HEK293T (cell line): Measurements from ENCODE around the gene LINC01488.

Experiments used
- CTCF ChIA-PET: fragments of 350-600 bp; formaldehyde crosslinking; extraction: SDS; loops from one replicate; lab custom pipeline; 2021; ENCODE audit warnings: antibody characterized with exemption, inconsistent platforms; lab: Yijun Ruan, JAX
- POLR2A ChIA-PET: fragments of 350-600 bp; formaldehyde crosslinking; extraction: SDS; loops from one replicate; lab custom pipeline; 2020; ENCODE audit warnings: antibody characterized with exemption, inconsistent platforms; lab: Yijun Ruan, JAX
- DNase-seq: peaks from one replicate; pipeline ENCODE4 v3.0.0; 2012; ENCODE audit warnings: mixed read lengths; ENCODE audit errors: extremely low spot score
- ARNT ChIP-seq: fragments of 450-650 bp; IDR thresholded peaks from 2 replicates; pipeline ENCODE4 v1.6.1; 2017; ENCODE audit warnings: mild to moderate bottlenecking
- BHLHE40 ChIP-seq: fragments of 450-650 bp; IDR thresholded peaks from 2 replicates; pipeline ENCODE4 v1.6.1; 2016; ENCODE audit warnings: mild to moderate bottlenecking, moderate library complexity, borderline replicate concordance
- CTBP1 ChIP-seq: fragments of 450-650 bp; IDR thresholded peaks from 2 replicates; pipeline ENCODE4 v1.6.1; 2016; ENCODE audit warnings: borderline replicate concordance
- ELF4 ChIP-seq: fragments of 450-650 bp; IDR thresholded peaks from 2 replicates; pipeline ENCODE4 v1.6.1; 2017; ENCODE audit warnings: antibody characterized with exemption
- FOXA1 ChIP-seq: fragments of 450-650 bp; IDR thresholded peaks from 2 replicates; pipeline ENCODE4 v1.6.1; 2016; ENCODE audit warnings: mild to moderate bottlenecking
- FOXK2 ChIP-seq: fragments of 450-650 bp; IDR thresholded peaks from 2 replicates; pipeline ENCODE4 v1.6.1; 2016; ENCODE audit warnings: mild to moderate bottlenecking
- FOXM1 ChIP-seq: fragments of 450-650 bp; IDR thresholded peaks from 2 replicates; pipeline ENCODE4 v1.6.1; 2017; ENCODE audit warnings: mild to moderate bottlenecking, borderline replicate concordance
- HDGF ChIP-seq: fragments of 450-650 bp; IDR thresholded peaks from 2 replicates; pipeline ENCODE4 v1.6.1; 2017; ENCODE audit warnings: antibody characterized with exemption, borderline replicate concordance
- L3MBTL2 ChIP-seq: fragments of 450-650 bp; conservative IDR thresholded peaks from 2 replicates; pipeline ENCODE4 v1.6.1; 2016; ENCODE audit warnings: mild to moderate bottlenecking
- LEF1 ChIP-seq: fragments of 450-650 bp; IDR thresholded peaks from 2 replicates; pipeline ENCODE4 v1.6.1; 2017; ENCODE audit warnings: mild to moderate bottlenecking, borderline replicate concordance
- NFRKB ChIP-seq: fragments of 450-650 bp; IDR thresholded peaks from 2 replicates; pipeline ENCODE4 v1.6.1; 2016; ENCODE audit warnings: mild to moderate bottlenecking, moderate library complexity
- PKNOX1 ChIP-seq: fragments of 450-650 bp; IDR thresholded peaks from 2 replicates; pipeline ENCODE4 v1.6.1; 2016
- SP1 ChIP-seq: fragments of 450-650 bp; IDR thresholded peaks from 2 replicates; pipeline ENCODE4 v1.6.1; 2017
- SUZ12 ChIP-seq: fragments of 450-650 bp; IDR thresholded peaks from 2 replicates; pipeline ENCODE4 v1.6.1; 2016; ENCODE audit warnings: mild to moderate bottlenecking
- TARDBP ChIP-seq: fragments of 450-650 bp; IDR thresholded peaks from 2 replicates; pipeline ENCODE4 v1.6.1; 2016
- ZNF384 ChIP-seq: fragments of 450-650 bp; IDR thresholded peaks from 2 replicates; pipeline ENCODE4 v1.6.1; 2016

LINC01488 gene

GRCh38 chr11:69460540-69461257 lies 20.8 kb upstream of the LINC01488 start:
- ChIA-PET POLR2A (no interaction called here), CTCF (no interaction called here)
- TF ChIP-seq FOXA1 (no peak), LEF1 (no peak), FOXM1 (no peak), BHLHE40 (no peak), ARNT (no peak), ZNF384 (no peak), HDGF (no peak), SP1 (no peak)
- DNase-seq, result no peak

GRCh38 chr11:69461272-69461962 lies 20.0 kb upstream of the LINC01488 start:
- DNase-seq, result no peak
- TF ChIP-seq SP1, result no peak
- ChIA-PET POLR2A (no interaction called here), CTCF (no interaction called here)

- no peak for TF ChIP-seq LEF1
- no peak for TF ChIP-seq ELF4
- TF ChIP-seq FOXA1, result no peak
- no peak for TF ChIP-seq FOXK2
- no peak for TF ChIP-seq ZNF384
- no peak for TF ChIP-seq FOXM1
- no peak for TF ChIP-seq TARDBP
- TF ChIP-seq SUZ12, result no peak
- TF ChIP-seq ARNT, result no peak
- no peak for TF ChIP-seq HDGF
- TF ChIP-seq L3MBTL2, result no peak
- ChIA-PET POLR2A (no interaction called here), CTCF (no interaction called here)
- no peak for DNase-seq
Measured at GRCh38 chr11:69462106-69462951, 19.1 kb upstream of the LINC01488 start.

GRCh38 chr11:69463181-69463994 lies 18.1 kb upstream of the LINC01488 start:
- ChIA-PET POLR2A (no interaction called here), CTCF (no interaction called here)
- no peak for DNase-seq
- TF ChIP-seq PKNOX1 (no peak), FOXA1 (no peak), NFRKB (no peak), LEF1 (no peak), ZNF384 (no peak)

- ChIA-PET POLR2A (no interaction called here), CTCF (no interaction called here)
- TF ChIP-seq ELF4, result no peak
- no peak for TF ChIP-seq NFRKB
- no peak for TF ChIP-seq CTBP1
- TF ChIP-seq ZNF384, result no peak
- no peak for TF ChIP-seq ARNT
- no peak for TF ChIP-seq BHLHE40
- TF ChIP-seq SP1, result no peak
- no peak for TF ChIP-seq FOXM1
- TF ChIP-seq TARDBP, result no peak
- no peak for TF ChIP-seq HDGF
- TF ChIP-seq FOXA1, result no peak
- no peak for TF ChIP-seq PKNOX1
- TF ChIP-seq LEF1, result no peak
- no peak for TF ChIP-seq FOXK2
- TF ChIP-seq SUZ12, result no peak
- DNase-seq, result no peak
Measured at GRCh38 chr11:69463995-69464960, 17.2 kb upstream of the LINC01488 start.
